H9 (cell line): ENCODE measurements around the gene GPR156. TPM values are rescaled to one million over a fixed set of nuclear protein-coding genes. Genes with fewer than 3 reads are reported as not detected.

Experiments used
- DNase-seq: peaks from one replicate; pipeline ENCODE4 v3.0.0-alpha.2; 2017
- H2AFZ ChIP-seq: one replicate; pipeline ENCODE4 v1.6.1; 2013; ENCODE audit warnings: mild to moderate bottlenecking, low read length, control low read depth, moderate library complexity
- H2AK5ac ChIP-seq: 2 replicates; pipeline ENCODE4 v1.6.1; 2013; ENCODE audit warnings: low read length, control low read depth, mixed read lengths; ENCODE audit not compliant: insufficient read length
- H2BK120ac ChIP-seq: one replicate; pipeline ENCODE4 v1.6.1; 2013; ENCODE audit warnings: low read depth, mild to moderate bottlenecking, low read length, control low read depth, inconsistent platforms; ENCODE audit not compliant: poor library complexity, severe bottlenecking
- H2BK12ac ChIP-seq: 2 replicates; pipeline ENCODE4 v1.6.1; 2013; ENCODE audit warnings: low read length, control low read depth, mixed read lengths, low read depth; ENCODE audit not compliant: insufficient read length
- H2BK15ac ChIP-seq: 2 replicates; pipeline ENCODE4 v1.6.1; 2013; ENCODE audit warnings: low read depth, low read length, control low read depth
- H2BK20ac ChIP-seq: one replicate; pipeline ENCODE4 v1.6.1; 2013; ENCODE audit warnings: low read depth, mild to moderate bottlenecking, low read length, control low read depth, inconsistent platforms; ENCODE audit not compliant: poor library complexity, severe bottlenecking
- H2BK5ac ChIP-seq: 2 replicates; pipeline ENCODE4 v1.6.1; 2013; ENCODE audit warnings: low read length, control low read depth, mixed read lengths; ENCODE audit not compliant: insufficient read length
- H3K14ac ChIP-seq: 2 replicates; pipeline ENCODE4 v1.6.1; 2013; ENCODE audit warnings: low read length, control low read depth; ENCODE audit not compliant: insufficient read depth
- H3K18ac ChIP-seq: 2 replicates; pipeline ENCODE4 v1.6.1; 2013; ENCODE audit warnings: low read depth, mild to moderate bottlenecking, mixed read lengths, low read length, control low read depth; ENCODE audit not compliant: insufficient read length
- H3K23ac ChIP-seq: 2 replicates; pipeline ENCODE4 v1.6.1; 2013; ENCODE audit warnings: low read length, control low read depth, mixed read lengths, low read depth; ENCODE audit not compliant: insufficient read length
- H3K23me2 ChIP-seq: 2 replicates; pipeline ENCODE4 v1.6.1; 2013; ENCODE audit warnings: low read depth, mild to moderate bottlenecking, mixed read lengths, low read length, control low read depth; ENCODE audit not compliant: insufficient read length, poor library complexity, severe bottlenecking
- H3K27ac ChIP-seq: 2 replicates; pipeline ENCODE4 v1.5.1; 2013; ENCODE audit warnings: low read length, control low read depth, mixed read lengths, low read depth; ENCODE audit not compliant: insufficient read length
- H3K27me3 ChIP-seq: 2 replicates; pipeline ENCODE4 v1.6.1; 2013; ENCODE audit warnings: low read length, control low read depth, inconsistent platforms; ENCODE audit not compliant: insufficient read depth
- H3K4ac ChIP-seq: 2 replicates; pipeline ENCODE4 v1.6.1; 2013; ENCODE audit warnings: low read depth, mild to moderate bottlenecking, control low read depth, inconsistent platforms, low read length, moderate library complexity
- H3K4me1 ChIP-seq: 2 replicates; pipeline ENCODE4 v1.6.1; 2013; ENCODE audit warnings: low read length, control low read depth, inconsistent platforms; ENCODE audit not compliant: insufficient read depth
- H3K4me2 ChIP-seq: 2 replicates; pipeline ENCODE4 v1.6.1; 2013; ENCODE audit warnings: low read length, control low read depth, mixed read lengths; ENCODE audit not compliant: insufficient read length, insufficient read depth
- H3K56ac ChIP-seq: 2 replicates; pipeline ENCODE4 v1.6.1; 2013; ENCODE audit warnings: low read depth, mild to moderate bottlenecking, mixed read lengths, low read length, control low read depth; ENCODE audit not compliant: insufficient read length
- H3K79me1 ChIP-seq: 2 replicates; pipeline ENCODE4 v1.6.1; 2013; ENCODE audit warnings: low read depth, mild to moderate bottlenecking, moderate library complexity, low read length, control low read depth, inconsistent platforms; ENCODE audit not compliant: insufficient read depth, poor library complexity, severe bottlenecking
- H3K79me2 ChIP-seq: 2 replicates; pipeline ENCODE4 v1.6.1; 2013; ENCODE audit warnings: low read length, control low read depth, inconsistent platforms; ENCODE audit not compliant: insufficient read depth
- H3K9ac ChIP-seq: 2 replicates; pipeline ENCODE4 v1.6.1; 2013; ENCODE audit warnings: low read length, control low read depth, mixed read lengths; ENCODE audit not compliant: insufficient read length; ENCODE audit errors: extremely low read depth
- H3K9me3 ChIP-seq: one replicate; pipeline ENCODE4 v1.6.1; 2013; ENCODE audit warnings: low read depth, low read length, inconsistent platforms; ENCODE audit not compliant: control insufficient read depth
- H3T11ph ChIP-seq: one replicate; pipeline ENCODE4 v1.6.1; 2013; ENCODE audit warnings: mild to moderate bottlenecking, low read length, control low read depth, inconsistent platforms
- H4K20me1 ChIP-seq: one replicate; pipeline ENCODE4 v1.6.1; 2013; ENCODE audit not compliant: control insufficient read depth, insufficient read length, insufficient read depth
- H4K5ac ChIP-seq: 2 replicates; pipeline ENCODE4 v1.6.1; 2013; ENCODE audit warnings: low read depth, mild to moderate bottlenecking, mixed read lengths, low read length, control low read depth; ENCODE audit not compliant: insufficient read length
- H4K8ac ChIP-seq: replicated peaks from 2 replicates; pipeline ENCODE4 v1.6.1; 2013; ENCODE audit warnings: low read length, control low read depth, mixed read lengths, low read depth; ENCODE audit not compliant: insufficient read length
- H4K91ac ChIP-seq: 2 replicates; pipeline ENCODE4 v1.6.1; 2013; ENCODE audit warnings: low read depth, mild to moderate bottlenecking, moderate library complexity, mixed read lengths, low read length, control low read depth; ENCODE audit not compliant: insufficient read length
- H3K27ac Mint-ChIP-seq, 3 experiments: 2 replicates in 2 of 3; 3 replicates in 1 of 3; pipeline ENCODE4 v1.8.0; 2020 to 2021; ENCODE audit warnings: mixed read lengths in 3 of 3, mild to moderate bottlenecking in 1 of 3, moderate library complexity in 1 of 3
- H3K27me3 Mint-ChIP-seq: 2 replicates; pipeline ENCODE4 v1.8.0; 2021; ENCODE audit warnings: low read depth, mild to moderate bottlenecking, moderate library complexity, mixed read lengths
- H3K36me3 Mint-ChIP-seq, 3 experiments: 2 replicates in 2 of 3; 3 replicates in 1 of 3; pipeline ENCODE4 v1.8.0; 2020 to 2021; ENCODE audit warnings: low read depth in 3 of 3, mixed read lengths in 3 of 3; ENCODE audit not compliant: insufficient read depth in 1 of 3
- H3K4me1 Mint-ChIP-seq, 2 experiments: 2 replicates each; pipeline ENCODE4 v1.8.0; 2020; ENCODE audit warnings: mixed read lengths in 2 of 2
- H3K4me3 Mint-ChIP-seq, 2 experiments: 2 replicates in 1 of 2; 3 replicates in 1 of 2; pipeline ENCODE4 v1.8.0; 2020 to 2021; ENCODE audit warnings: mild to moderate bottlenecking in 2 of 2, mixed read lengths in 2 of 2, moderate library complexity in 1 of 2
- H3K9me3 Mint-ChIP-seq, 2 experiments: 2 replicates in 1 of 2; 3 replicates in 1 of 2; pipeline ENCODE4 v1.8.0; 2020; ENCODE audit warnings: mild to moderate bottlenecking in 2 of 2, mixed read lengths in 2 of 2, moderate library complexity in 1 of 2
- WGBS: extraction: QIAGEN DNeasy Blood & Tissue Kit; methylation state at CpG from one replicate; pipeline ENCODE4 v1.1.7; 2013; ENCODE audit warnings: missing lambda C conversion rate, low lambda C conversion rate, mixed read lengths; ENCODE audit not compliant: insufficient read length; ENCODE audit errors: extremely low coverage; 5-methylcytosine and 5-hydroxymethylcytosine counted together
- total RNA-seq: library from RNA; stranded (reverse); gene quantifications from 2 replicates; pipeline ENCODE4 v1.2.1, GENCODE V29; 2021
- TF ChIP-seq, protein P1 (sequence below): fragments of 200-600 bp; sonication (generic); conservative IDR thresholded peaks from 3 replicates; pipeline ENCODE4 v1.8.0; 2021; ENCODE audit warnings: antibody characterized with exemption, mild to moderate bottlenecking

The GPR156 gene
- total RNA-seq, 1 experiment from 2014 or later: 1.8 TPM

- Histone ChIP-seq H4K91ac (no peak overlapping the region), H2AFZ (no peak overlapping the region), H3K9ac (no peak overlapping the region), H3K27me3 (no peaks in the 10 kb centered on the region), H2AK5ac (no peak overlapping the region), H3K4ac (no peak overlapping the region), H3K14ac (no peak overlapping the region), H4K5ac (no peak overlapping the region), H3K23me2 (no peaks in the 10 kb centered on the region), H3T11ph (no peak overlapping the region), H3K23ac (no peak overlapping the region), H2BK15ac (no peak overlapping the region), H4K20me1 (no peaks in the 10 kb centered on the region), H3K79me2 (no peaks in the 10 kb centered on the region), H3K4me2 (no peak overlapping the region), H3K79me1 (no peaks in the 10 kb centered on the region), H2BK120ac (no peak overlapping the region), H3K4me1 (no peaks in the 10 kb centered on the region), H4K8ac (no peak overlapping the region), H3K27ac (no peak overlapping the region), H3K18ac (no peak overlapping the region), H2BK20ac (no peak overlapping the region), H2BK5ac (no peak overlapping the region), H3K56ac (no peak overlapping the region), H3K9me3 (no peaks in the 10 kb centered on the region), H2BK12ac (no peak overlapping the region)
- TF ChIP-seq, protein P1, sequence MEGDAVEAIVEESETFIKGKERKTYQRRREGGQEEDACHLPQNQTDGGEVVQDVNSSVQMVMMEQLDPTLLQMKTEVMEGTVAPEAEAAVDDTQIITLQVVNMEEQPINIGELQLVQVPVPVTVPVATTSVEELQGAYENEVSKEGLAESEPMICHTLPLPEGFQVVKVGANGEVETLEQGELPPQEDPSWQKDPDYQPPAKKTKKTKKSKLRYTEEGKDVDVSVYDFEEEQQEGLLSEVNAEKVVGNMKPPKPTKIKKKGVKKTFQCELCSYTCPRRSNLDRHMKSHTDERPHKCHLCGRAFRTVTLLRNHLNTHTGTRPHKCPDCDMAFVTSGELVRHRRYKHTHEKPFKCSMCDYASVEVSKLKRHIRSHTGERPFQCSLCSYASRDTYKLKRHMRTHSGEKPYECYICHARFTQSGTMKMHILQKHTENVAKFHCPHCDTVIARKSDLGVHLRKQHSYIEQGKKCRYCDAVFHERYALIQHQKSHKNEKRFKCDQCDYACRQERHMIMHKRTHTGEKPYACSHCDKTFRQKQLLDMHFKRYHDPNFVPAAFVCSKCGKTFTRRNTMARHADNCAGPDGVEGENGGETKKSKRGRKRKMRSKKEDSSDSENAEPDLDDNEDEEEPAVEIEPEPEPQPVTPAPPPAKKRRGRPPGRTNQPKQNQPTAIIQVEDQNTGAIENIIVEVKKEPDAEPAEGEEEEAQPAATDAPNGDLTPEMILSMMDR: no peak; the same call in 2 of the 3 replicates
- no CpG with 5 or more reads among the region's 7 CpGs for WGBS
- H3K27me3 Mint-ChIP-seq: no peaks in the 10 kb centered on the region
- peaks cover 1 to 2% of the 10 kb centered on the region in 2 experiments; a peak in 2 of 4 replicates for H3K4me1 Mint-ChIP-seq
- no peak overlapping the region for H3K4me3 Mint-ChIP-seq
- H3K27ac Mint-ChIP-seq: no peak overlapping the region
- no peaks in the 10 kb centered on the region for H3K36me3 Mint-ChIP-seq
- H3K9me3 Mint-ChIP-seq: no peaks in the 10 kb centered on the region
- DNase-seq: no peak
Measured at GRCh38 chr3:120182613-120183511, 102.2 kb downstream of the GPR156 start.
